ENCODE data around the gene VMP1. TPM values are rescaled to one million over a fixed set of nuclear protein-coding genes. Genes with fewer than 3 reads are reported as not detected.
A peak's percentile ranks its signal among the peaks of the same experiment; 100 is the strongest.

Gene VMP1
- total RNA-seq, 1 experiment from 2014 or later, result 83.1 TPM

GRCh38 chr17:59684967-59685366 lies 22.5 kb upstream of the VMP1 start:
- Histone ChIP-seq H3K79me2 (ENCODE audit: insufficient read depth, low read length) (no peaks in the 10 kb centered on the region), H3K79me1 (ENCODE audit: insufficient read depth, low read depth, low read length, poor library complexity, severe bottlenecking) (no peaks in the 10 kb centered on the region)
- no CpG with 5 or more reads among the region's 6 CpGs for WGBS (ENCODE audit: extremely low coverage, insufficient read length, low lambda C conversion rate)

More at GRCh38 chr17:59684967-59685366, 22.5 kb upstream of the VMP1 start:
- DNase-seq, result no peak
- Histone ChIP-seq H4K91ac (ENCODE audit: insufficient read length, low read depth, low read length) (no peak overlapping the region), H3K9ac (ENCODE audit: extremely low read depth, insufficient read length, low read length) (no peak overlapping the region), H3K27ac (ENCODE audit: insufficient read length, low read depth, low read length) (no peak overlapping the region), H3K4ac (ENCODE audit: low read depth, low read length) (no peak overlapping the region), H3K4me2 (ENCODE audit: insufficient read depth, insufficient read length, low read length) (no peak overlapping the region), H2AK5ac (ENCODE audit: insufficient read length, low read length) (no peak overlapping the region), H2BK15ac (ENCODE audit: low read depth, low read length) (no peak overlapping the region), H2BK12ac (ENCODE audit: insufficient read length, low read depth, low read length) (no peak overlapping the region), H3K23me2 (ENCODE audit: insufficient read length, low read depth, low read length, poor library complexity, severe bottlenecking) (no peaks in the 10 kb centered on the region), H4K8ac (replicated peaks; ENCODE audit: insufficient read length, low read depth, low read length) (no peak overlapping the region), H2BK20ac (ENCODE audit: low read depth, low read length, poor library complexity, severe bottlenecking) (no peak overlapping the region), H3K23ac (ENCODE audit: insufficient read length, low read depth, low read length) (no peak overlapping the region), H2BK120ac (ENCODE audit: low read depth, low read length, poor library complexity, severe bottlenecking) (no peak overlapping the region), H3K18ac (ENCODE audit: insufficient read length, low read depth, low read length) (no peak overlapping the region), H3K14ac (ENCODE audit: insufficient read depth, low read length) (no peak overlapping the region), H2BK5ac (ENCODE audit: insufficient read length, low read length) (no peak overlapping the region), H3T11ph (ENCODE audit: low read length) (no peak overlapping the region), H3K9me3 (ENCODE audit: control insufficient read depth, low read depth, low read length) (no peaks in the 10 kb centered on the region), H4K5ac (ENCODE audit: insufficient read length, low read depth, low read length) (no peak overlapping the region), H2AFZ (ENCODE audit: low read length) (no peak overlapping the region), H3K4me1 (ENCODE audit: insufficient read depth, low read length) (no peaks in the 10 kb centered on the region), H3K56ac (ENCODE audit: insufficient read length, low read depth, low read length) (no peak overlapping the region), H4K20me1 (ENCODE audit: control insufficient read depth, insufficient read depth, insufficient read length) (no peaks in the 10 kb centered on the region), H3K27me3 (ENCODE audit: insufficient read depth, low read length) (no peaks in the 10 kb centered on the region)
- Mint-ChIP-seq H3K4me3 (no peak overlapping the region), H3K9me3 (no peaks in the 10 kb centered on the region), H3K27ac (peak overlapping the region in 1 of 3 experiments; percentile 81; a peak in 2 of 7 replicates), H3K27me3 (ENCODE audit: low read depth) (no peaks in the 10 kb centered on the region), H3K4me1 (no peaks in the 10 kb centered on the region), H3K36me3 (ENCODE audit: insufficient read depth in 1 of 3, low read depth in 3 of 3) (peaks cover 35 to 88% (median 74%) of the 10 kb centered on the region in 3 experiments; a peak in 6 of 7 replicates)
- TF ChIP-seq, protein P1, sequence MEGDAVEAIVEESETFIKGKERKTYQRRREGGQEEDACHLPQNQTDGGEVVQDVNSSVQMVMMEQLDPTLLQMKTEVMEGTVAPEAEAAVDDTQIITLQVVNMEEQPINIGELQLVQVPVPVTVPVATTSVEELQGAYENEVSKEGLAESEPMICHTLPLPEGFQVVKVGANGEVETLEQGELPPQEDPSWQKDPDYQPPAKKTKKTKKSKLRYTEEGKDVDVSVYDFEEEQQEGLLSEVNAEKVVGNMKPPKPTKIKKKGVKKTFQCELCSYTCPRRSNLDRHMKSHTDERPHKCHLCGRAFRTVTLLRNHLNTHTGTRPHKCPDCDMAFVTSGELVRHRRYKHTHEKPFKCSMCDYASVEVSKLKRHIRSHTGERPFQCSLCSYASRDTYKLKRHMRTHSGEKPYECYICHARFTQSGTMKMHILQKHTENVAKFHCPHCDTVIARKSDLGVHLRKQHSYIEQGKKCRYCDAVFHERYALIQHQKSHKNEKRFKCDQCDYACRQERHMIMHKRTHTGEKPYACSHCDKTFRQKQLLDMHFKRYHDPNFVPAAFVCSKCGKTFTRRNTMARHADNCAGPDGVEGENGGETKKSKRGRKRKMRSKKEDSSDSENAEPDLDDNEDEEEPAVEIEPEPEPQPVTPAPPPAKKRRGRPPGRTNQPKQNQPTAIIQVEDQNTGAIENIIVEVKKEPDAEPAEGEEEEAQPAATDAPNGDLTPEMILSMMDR (conservative IDR thresholded peaks at IDR 0.05), result no peak

All from H9 (cell line).